ENCODE measurements around the gene LGR5.

LGR5 gene

DNA sequence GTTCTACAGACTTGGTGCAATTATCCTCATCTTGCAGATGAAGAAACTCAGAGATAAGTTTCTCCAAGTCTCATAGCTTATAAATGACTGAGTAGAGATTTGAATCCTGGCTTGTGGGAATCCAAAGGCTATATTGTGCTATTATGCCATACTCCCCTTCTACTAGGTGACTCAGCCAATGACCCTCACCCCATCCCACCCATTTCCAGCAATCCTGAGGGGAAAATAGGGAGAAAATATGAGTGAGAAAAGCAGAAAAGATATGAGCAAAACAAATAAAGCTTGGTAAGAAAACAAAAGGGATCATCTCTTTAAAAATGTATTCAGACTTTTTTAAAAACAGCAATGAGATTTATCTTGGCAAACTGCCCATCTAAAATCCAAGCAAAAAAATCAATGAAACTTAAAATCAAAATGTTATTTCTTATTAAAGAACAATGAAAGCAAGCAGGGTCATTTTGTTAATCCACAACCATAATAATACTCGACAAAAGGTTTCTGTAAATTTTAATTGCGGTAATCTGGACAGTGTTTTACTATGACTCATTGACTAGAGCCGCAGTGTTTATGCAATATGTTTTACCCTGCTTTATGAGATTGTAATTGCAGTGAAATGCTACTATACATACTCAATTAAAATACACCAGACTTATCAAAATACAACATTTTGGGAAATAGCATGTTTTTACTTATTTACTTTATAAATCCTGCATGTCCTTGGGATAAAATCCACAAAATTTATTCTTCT is 13.1 kb upstream of the LGR5 start:
- Histone ChIP-seq H3K27ac (replicated peaks) (no peak overlapping the region), H3K27me3 (ENCODE audit: insufficient read depth, poor library complexity, severe bottlenecking) (no peaks in the 10 kb centered on the region), H3K4me3 (replicated peaks; ENCODE audit: insufficient read depth, low read length) (no peak overlapping the region)
- no peak for DNase-seq (ENCODE audit: low read depth in 1 of 2, low spot score in 1 of 2)
- TF ChIP-seq, protein P1, sequence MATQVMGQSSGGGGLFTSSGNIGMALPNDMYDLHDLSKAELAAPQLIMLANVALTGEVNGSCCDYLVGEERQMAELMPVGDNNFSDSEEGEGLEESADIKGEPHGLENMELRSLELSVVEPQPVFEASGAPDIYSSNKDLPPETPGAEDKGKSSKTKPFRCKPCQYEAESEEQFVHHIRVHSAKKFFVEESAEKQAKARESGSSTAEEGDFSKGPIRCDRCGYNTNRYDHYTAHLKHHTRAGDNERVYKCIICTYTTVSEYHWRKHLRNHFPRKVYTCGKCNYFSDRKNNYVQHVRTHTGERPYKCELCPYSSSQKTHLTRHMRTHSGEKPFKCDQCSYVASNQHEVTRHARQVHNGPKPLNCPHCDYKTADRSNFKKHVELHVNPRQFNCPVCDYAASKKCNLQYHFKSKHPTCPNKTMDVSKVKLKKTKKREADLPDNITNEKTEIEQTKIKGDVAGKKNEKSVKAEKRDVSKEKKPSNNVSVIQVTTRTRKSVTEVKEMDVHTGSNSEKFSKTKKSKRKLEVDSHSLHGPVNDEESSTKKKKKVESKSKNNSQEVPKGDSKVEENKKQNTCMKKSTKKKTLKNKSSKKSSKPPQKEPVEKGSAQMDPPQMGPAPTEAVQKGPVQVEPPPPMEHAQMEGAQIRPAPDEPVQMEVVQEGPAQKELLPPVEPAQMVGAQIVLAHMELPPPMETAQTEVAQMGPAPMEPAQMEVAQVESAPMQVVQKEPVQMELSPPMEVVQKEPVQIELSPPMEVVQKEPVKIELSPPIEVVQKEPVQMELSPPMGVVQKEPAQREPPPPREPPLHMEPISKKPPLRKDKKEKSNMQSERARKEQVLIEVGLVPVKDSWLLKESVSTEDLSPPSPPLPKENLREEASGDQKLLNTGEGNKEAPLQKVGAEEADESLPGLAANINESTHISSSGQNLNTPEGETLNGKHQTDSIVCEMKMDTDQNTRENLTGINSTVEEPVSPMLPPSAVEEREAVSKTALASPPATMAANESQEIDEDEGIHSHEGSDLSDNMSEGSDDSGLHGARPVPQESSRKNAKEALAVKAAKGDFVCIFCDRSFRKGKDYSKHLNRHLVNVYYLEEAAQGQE (IDR thresholded peaks at IDR 0.05; ENCODE audit: insufficient replicate concordance, low read depth): no peak
- TF ChIP-seq GABPA (IDR thresholded peaks at IDR 0.05; ENCODE audit: low read depth) (no peak), POLR2AphosphoS5 (IDR thresholded peaks at IDR 0.05; ENCODE audit: low read depth) (no peak), SPI1 (IDR thresholded peaks at IDR 0.05; ENCODE audit: borderline replicate concordance, low read depth) (no peak)

DNA sequence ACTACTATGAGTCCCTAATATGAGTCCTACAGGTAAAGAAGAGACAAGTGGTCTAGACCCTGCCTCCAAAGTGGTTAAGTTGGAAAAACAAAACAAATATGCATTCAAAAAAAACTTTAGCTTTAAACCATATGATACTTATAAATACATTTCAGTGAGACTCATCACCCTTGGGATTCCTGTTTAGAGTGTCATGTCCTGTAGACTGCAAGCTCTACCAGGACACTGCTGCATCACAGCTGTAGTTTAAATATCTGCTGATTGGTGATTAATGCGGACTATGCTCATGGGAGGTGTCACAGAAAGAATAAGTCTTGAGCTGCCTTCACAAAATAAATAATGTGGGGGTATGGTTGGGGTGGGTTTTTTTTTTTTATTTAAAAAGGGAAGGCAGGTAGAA is 8.8 kb upstream of the LGR5 start:
- TF ChIP-seq POLR2AphosphoS5 (IDR thresholded peaks at IDR 0.05; ENCODE audit: low read depth): no peak
- TF ChIP-seq, protein P1 (IDR thresholded peaks at IDR 0.05; ENCODE audit: insufficient replicate concordance, low read depth): no peak
- TF ChIP-seq GABPA (IDR thresholded peaks at IDR 0.05; ENCODE audit: low read depth): no peak
- TF ChIP-seq SPI1 (IDR thresholded peaks at IDR 0.05; ENCODE audit: borderline replicate concordance, low read depth): no peak
- TF ChIP-seq, protein P2, sequence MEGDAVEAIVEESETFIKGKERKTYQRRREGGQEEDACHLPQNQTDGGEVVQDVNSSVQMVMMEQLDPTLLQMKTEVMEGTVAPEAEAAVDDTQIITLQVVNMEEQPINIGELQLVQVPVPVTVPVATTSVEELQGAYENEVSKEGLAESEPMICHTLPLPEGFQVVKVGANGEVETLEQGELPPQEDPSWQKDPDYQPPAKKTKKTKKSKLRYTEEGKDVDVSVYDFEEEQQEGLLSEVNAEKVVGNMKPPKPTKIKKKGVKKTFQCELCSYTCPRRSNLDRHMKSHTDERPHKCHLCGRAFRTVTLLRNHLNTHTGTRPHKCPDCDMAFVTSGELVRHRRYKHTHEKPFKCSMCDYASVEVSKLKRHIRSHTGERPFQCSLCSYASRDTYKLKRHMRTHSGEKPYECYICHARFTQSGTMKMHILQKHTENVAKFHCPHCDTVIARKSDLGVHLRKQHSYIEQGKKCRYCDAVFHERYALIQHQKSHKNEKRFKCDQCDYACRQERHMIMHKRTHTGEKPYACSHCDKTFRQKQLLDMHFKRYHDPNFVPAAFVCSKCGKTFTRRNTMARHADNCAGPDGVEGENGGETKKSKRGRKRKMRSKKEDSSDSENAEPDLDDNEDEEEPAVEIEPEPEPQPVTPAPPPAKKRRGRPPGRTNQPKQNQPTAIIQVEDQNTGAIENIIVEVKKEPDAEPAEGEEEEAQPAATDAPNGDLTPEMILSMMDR (IDR thresholded peaks at IDR 0.05; ENCODE audit: insufficient read depth, low read length): no peak
- Histone ChIP-seq H3K4me3 (replicated peaks; ENCODE audit: insufficient read depth, low read length) (no peak overlapping the region), H3K27ac (replicated peaks) (no peak overlapping the region), H3K27me3 (ENCODE audit: insufficient read depth, poor library complexity, severe bottlenecking) (no peaks in the 10 kb centered on the region)
- DNase-seq (ENCODE audit: low read depth in 1 of 2, low spot score in 1 of 2): no peak

DNA sequence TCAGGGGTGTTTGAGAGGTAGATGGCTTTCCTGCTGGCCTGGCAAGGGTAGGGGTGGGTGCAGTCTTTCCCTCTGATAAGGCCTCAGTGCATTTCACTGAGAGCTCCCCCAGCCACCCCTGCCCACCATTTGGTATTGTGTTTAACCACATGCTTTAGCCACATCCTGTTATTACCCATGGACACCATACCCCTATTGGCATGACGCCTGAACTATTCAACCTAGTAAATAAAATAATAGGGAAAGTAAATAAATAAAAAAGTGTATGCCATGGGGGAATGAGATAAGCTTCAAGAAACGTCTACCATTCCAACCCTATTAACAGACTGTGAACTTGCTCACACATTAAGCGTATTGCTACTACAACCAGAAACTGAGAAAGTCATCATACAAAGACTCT is 7.6 kb upstream of the LGR5 start:
- no peak for DNase-seq (ENCODE audit: low read depth in 1 of 2, low spot score in 1 of 2)
- H3K27me3 ChIP-seq (ENCODE audit: insufficient read depth, poor library complexity, severe bottlenecking): no peaks in the 10 kb centered on the region
- no peak overlapping the region for H3K27ac ChIP-seq (replicated peaks)
- TF ChIP-seq SPI1 (IDR thresholded peaks at IDR 0.05; ENCODE audit: borderline replicate concordance, low read depth) (no peak), GABPA (IDR thresholded peaks at IDR 0.05; ENCODE audit: low read depth) (no peak), POLR2AphosphoS5 (IDR thresholded peaks at IDR 0.05; ENCODE audit: low read depth) (no peak)
- TF ChIP-seq, protein P1 (IDR thresholded peaks at IDR 0.05; ENCODE audit: insufficient replicate concordance, low read depth): no peak
- TF ChIP-seq, protein P2 (IDR thresholded peaks at IDR 0.05; ENCODE audit: insufficient read depth, low read length): no peak
- no peak overlapping the region for H3K4me3 ChIP-seq (replicated peaks; ENCODE audit: insufficient read depth, low read length)
